Ramos (cell line): ENCODE measurements around the gene NAT16.

Experiments
- in situ Hi-C: fragments of 300-500 bp; cut with MboI; formaldehyde crosslinking; loops from one replicate; pipeline ENCODE4 v1.14.3; 2022; ENCODE audit warnings: low sequenced_read_pairs; ENCODE audit not compliant: unreplicated experiment

The NAT16 gene

DNA sequence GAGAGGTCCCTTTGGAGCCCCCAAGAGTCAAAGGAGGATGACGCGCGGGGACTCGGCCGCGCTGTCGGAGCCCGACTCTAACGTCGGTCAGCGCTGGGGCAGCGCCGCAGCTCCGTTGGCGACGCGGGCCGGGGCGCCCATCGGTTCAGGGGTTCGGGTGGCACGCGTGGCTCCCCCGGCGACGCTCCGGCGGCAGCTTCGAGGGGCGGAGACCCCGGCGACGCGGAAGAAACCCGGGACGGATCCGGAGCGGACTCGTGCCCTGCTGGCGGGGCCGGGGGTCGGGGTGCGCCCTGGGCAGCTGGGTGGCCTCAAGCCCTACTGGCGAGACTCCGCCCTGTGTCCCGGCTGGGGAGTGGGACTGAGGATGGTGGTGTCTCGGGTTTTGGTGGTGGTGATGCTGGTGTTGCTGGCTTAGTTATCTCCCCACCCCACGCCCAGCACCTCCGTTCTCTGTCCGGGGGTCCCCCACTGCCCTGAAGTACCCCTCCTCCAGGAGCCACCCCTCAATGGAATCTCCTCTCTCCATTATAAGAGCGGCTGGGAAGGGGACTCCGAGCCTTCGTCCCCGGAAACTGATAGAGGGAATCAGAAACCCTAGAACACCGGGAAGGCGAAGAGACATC lies at the start of gene NAT16:
TSS of gene NAT16 (minus strand) at position 164 of the 626 bp plus-strand sequence. CDS start 5,486 bp downstream, outside the sequence.
- in situ Hi-C loops: no loop called here

DNA sequence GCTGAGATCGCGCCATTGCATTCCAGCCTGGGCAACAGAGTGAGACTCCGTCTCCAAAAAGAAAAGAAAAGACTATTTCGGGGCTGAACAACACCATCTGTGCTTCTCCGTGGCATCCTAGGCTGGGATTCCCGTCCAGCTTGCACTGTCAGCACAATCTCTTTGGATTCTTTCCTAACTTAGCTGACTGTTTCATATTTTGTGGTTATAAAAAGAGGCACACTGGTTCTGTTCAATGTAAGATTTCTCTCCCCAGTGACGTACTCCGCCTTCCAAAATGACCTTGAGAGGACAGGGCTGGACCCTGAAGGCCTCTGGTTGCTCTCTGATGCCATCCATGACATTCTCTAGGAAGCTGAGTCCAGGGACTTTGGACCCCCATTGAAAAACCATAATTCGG lies 46.6 kb upstream of the NAT16 start:
- in situ Hi-C loops: no loop called here

- in situ Hi-C loops: no loop called here
These were observed 45.6 kb upstream of the NAT16 start for GRCh38 chr7:101225650-101226049.

GRCh38 chr7:101223528-101223927 lies 43.4 kb upstream of the NAT16 start:
- in situ Hi-C loops: no loop called here

DNA sequence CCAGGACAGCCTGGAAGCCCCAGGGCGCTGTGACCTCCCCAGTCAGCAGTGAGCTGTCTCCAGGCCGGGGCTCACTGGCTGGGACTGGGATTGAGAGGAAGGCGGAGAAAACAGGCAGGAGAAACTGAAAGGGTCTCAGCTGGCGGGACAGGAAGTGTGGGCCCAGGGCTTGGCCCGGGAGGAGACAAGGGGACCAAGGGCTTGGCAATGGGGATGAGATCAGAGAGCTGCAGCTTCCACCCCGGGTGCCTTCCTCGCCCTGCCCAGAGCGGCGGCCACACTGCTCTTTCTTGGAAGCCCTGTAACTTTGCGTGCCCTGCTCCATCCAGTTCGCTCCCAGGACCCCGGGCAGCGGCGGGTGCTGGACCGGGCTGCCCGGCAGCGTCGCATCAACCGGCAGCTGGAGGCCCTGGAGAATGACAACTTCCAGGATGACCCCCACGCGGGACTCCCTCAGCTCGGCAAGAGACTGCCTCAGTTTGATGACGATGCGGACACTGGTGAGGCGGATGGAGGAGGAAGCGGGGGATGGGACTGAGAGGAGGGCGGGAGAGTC lies 42.3 kb upstream of the NAT16 start:
- in situ Hi-C loops: no loop called here

GRCh38 chr7:101220295-101220694 lies 40.2 kb upstream of the NAT16 start:
- in situ Hi-C loops: no loop called here

- in situ Hi-C loops: no loop called here
These were observed 38.4 kb upstream of the NAT16 start for GRCh38 chr7:101218236-101219125.

DNA sequence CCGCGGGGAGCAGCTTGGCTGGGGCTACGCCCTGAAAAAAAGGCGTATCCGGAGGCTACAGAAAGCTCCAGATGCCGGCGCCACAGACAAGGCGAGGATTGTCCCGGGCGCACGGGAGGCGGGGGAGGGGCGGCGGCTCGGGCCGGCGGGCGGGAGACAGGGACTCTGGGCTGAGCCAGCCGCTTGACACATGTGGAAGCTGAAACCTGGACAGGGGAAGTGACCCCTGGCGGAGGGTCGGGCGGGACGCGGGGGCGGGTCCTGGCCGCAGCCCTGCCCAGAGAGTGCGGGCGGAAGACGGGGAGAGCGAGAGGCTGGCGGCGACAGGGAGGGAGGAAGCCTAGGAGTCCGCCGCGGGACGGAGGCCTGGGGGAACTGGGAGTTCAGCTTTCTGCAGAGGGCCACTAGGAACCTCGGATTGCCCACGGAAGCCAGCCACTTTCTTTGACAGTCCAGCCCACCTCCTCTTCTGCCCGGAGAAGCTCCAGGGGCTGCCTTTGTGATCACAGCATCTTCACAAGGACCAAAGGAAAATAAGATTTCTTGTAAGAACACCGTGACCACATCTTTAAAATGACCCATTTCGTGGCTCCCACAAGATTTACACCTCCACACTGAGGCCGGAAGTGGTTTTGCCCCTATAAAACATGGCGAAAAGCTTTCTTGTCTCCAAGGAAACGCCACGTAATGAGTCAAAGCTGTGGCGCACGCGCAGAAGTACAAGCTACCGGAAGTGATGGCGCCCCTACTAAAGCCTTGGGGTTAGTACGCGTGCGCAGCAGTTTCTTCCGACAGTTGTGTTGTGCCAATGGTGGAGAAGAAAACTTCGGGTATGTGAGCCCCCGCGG lies 37.5 kb upstream of the NAT16 start, which contains the start of the genes PLOD3 and ZNHIT1:
TSS of gene PLOD3 (minus strand) at position 194 of the 848 bp plus-strand sequence. CDS start 307 bp downstream, outside the sequence.
TSS of gene ZNHIT1 (plus strand) at position 778 of the 848 bp plus-strand sequence. CDS start at position 809, 31 bp downstream.
- in situ Hi-C loops: no loop called here

- in situ Hi-C loops: no loop called here
These were observed 36.8 kb upstream of the NAT16 start for GRCh38 chr7:101216860-101217387.

DNA sequence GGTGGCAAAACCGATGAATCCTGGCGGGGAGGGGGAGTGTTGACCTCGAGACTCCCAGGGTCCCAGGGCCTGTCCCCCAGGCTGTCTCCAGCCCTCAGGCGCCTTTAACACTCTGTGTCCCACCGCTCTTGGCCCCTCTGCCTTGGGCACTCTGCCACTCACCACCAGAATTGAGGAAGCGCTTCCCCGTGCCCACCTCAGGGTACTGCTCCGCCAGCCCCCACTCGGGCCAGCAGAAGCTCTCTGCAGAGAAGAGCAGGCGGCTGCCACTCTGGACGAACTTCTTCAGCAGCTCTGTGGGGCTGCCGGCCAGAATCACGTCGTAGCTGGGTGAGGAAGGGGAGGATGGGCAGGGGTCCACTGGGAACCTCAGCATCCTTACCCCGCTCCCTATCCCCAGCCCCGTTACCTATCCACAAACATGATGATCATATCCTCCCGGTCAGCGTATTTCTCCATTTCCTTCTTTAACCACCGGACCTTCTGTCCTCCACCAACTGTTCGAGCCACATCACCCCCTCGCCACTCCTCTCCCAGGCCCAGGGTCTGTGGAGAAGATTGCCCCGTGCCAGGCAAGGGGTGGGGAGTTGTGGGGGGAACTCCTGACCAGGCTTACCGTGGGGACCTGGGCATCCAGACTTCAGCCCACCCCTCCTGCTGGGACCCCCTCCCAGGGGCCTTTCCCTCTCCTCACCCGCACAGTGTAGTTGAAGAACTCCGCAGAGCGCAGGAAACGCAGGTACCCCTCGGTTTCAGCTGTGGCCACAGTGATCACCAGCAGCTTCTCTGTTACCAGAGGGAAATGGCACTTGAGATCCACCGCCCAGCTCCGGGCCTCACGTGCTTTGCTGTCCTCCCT lies 36.1 kb upstream of the NAT16 start:
- in situ Hi-C loops: no loop called here

- in situ Hi-C loops: no loop called here
These were observed 31.9 kb upstream of the NAT16 start for GRCh38 chr7:101212014-101212413.

DNA sequence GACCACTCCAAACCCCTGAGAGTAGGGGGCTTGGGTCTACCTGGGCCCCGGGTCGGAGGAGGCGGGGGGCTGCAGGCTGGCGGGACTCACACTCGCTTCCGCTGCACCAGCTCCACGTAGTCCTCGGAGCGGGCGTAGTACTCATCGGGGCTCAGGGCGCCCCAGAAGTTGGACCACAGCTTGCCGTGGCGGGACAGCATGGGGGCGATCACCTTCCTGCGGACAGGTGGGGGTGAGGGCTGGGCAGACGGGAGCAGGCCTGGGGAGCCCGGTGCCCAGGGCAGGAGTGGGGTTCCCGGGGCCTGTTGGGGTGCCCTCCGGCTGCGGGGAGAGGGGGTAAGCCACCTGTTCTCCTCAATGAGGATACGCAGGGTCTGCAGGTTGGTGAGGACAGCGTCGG lies 31.4 kb upstream of the NAT16 start:
- in situ Hi-C loops: no loop called here

- in situ Hi-C loops: no loop called here
These were observed 30.1 kb upstream of the NAT16 start for GRCh38 chr7:101210143-101210542.

DNA sequence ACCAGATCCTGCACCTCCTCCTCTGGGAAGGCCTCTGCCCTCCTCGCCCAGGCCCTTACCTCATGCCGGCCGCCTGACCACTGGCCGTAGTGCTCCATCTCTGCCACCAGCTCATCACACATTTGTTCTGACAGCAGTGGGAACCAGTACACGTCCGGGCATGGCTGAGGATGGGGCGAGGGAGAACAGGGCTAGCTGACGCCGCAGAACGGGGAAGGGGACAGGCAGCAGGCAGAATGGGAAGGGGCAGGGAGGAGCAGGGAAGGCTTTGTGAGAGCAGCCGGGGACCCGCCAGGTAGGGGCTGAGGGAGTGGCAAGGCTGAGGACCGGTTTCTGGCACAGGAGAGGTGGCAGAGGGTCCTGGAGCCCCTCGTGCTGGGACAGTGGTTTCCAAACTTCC lies 28.7 kb upstream of the NAT16 start:
- in situ Hi-C loops: no loop called here

GRCh38 chr7:101207459-101207858 lies 27.4 kb upstream of the NAT16 start:
- in situ Hi-C loops: no loop called here

DNA sequence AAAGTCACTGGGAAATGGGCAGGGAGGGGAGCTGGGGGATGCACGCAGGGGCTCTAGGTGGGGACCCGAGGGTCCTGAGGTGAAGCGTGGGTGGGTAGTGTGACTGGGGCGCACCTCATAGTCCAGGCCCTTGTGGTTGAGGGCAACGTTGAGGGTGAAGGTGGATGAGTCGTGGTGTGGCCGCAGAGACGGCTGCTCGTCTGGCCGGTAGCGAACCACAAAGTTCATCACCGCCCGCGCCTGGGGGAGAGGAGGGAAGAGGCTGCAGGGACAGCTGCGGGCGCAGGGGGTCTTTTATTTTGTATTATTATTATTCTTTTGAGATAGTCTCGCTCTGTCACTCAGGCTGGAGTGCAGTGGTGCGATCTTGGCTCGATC lies 26.6 kb upstream of the NAT16 start:
- in situ Hi-C loops: no loop called here

GRCh38 chr7:101205901-101206664 lies 26.0 kb upstream of the NAT16 start:
- in situ Hi-C loops: no loop called here
